Smooth muscle cell of the pulmonary artery (primary cell): ENCODE measurements around the gene CCDC142. TPM values are rescaled to one million over a fixed set of nuclear protein-coding genes. Genes with fewer than 3 reads are reported as not detected.

Experiments
- total RNA-seq: library from RNA; depleted of rRNA; stranded (reverse); fragments of >200 nt; gene quantifications from 2 replicates; pipeline ENCODE4 v1.2.3, GENCODE V29; 2014

CCDC142 gene
- 24.4 and 28.1 TPM in 2 replicates for total RNA-seq

GRCh38 chr2:74482801-74483674 lies at the start of gene CCDC142, which contains the start of gene TTC31:
Gene CCDC142, minus strand, starts transcription at chr2:74482998. Its CDS starts 161 bp downstream, at chr2:74482837.
Gene TTC31, plus strand, starts transcription at chr2:74483081. Its CDS starts 15 bp downstream, at chr2:74483096.

GRCh38 chr2:74529357-74530238 lies 46.8 kb upstream of the CCDC142 start, which contains the start of the genes AUP1 and HTRA2:
Gene AUP1, minus strand, starts transcription at chr2:74529706. Its CDS starts 77 bp downstream, at chr2:74529629.
Gene HTRA2, plus strand, starts transcription at chr2:74529933. Its CDS starts 74 bp downstream, at chr2:74530007.

GRCh38 chr2:74525717-74526648 lies 43.2 kb upstream of the CCDC142 start, which contains the start of gene DQX1:
Gene DQX1, minus strand, starts transcription at chr2:74526231. Its CDS starts 502 bp downstream, at chr2:74525729.

GRCh38 chr2:74514368-74515270 lies 31.8 kb upstream of the CCDC142 start, which contains the start of gene TLX2:
Gene TLX2, plus strand, starts transcription at chr2:74514450. Its CDS starts 357 bp downstream, at chr2:74514807.

GRCh38 chr2:74507145-74507925 lies 24.5 kb upstream of the CCDC142 start, which contains the start of gene PCGF1:
Gene PCGF1, minus strand, starts transcription at chr2:74507695. Its CDS starts 27 bp downstream, at chr2:74507668.

GRCh38 chr2:74499267-74499939 lies 16.6 kb upstream of the CCDC142 start, which contains the start of gene LBX2:
Gene LBX2, minus strand, starts transcription at chr2:74499603. Its CDS starts 66 bp downstream, at chr2:74499537.

GRCh38 chr2:74472086-74472944 lies 10.5 kb downstream of the CCDC142 start, which contains the start of gene MRPL53:
Gene MRPL53, minus strand, starts transcription at chr2:74472680. Its CDS starts 20 bp downstream, at chr2:74472660.

GRCh38 chr2:74458132-74458937 lies 24.5 kb downstream of the CCDC142 start, which contains the start of gene WBP1:
Gene WBP1, plus strand, starts transcription at chr2:74458438. Its CDS starts 165 bp downstream, at chr2:74458603.

GRCh38 chr2:74454654-74455511 lies 27.9 kb downstream of the CCDC142 start, which contains the start of gene INO80B:
Gene INO80B, plus strand, starts transcription at chr2:74455087. Its CDS starts 30 bp downstream, at chr2:74455117.

GRCh38 chr2:74441690-74442482 lies 40.9 kb downstream of the CCDC142 start, which contains the start of gene RTKN:
Gene RTKN, minus strand, starts transcription at chr2:74441937. Its CDS starts 121 bp downstream, at chr2:74441816.

